Subcutaneous adipose tissue (tissue), 4 donors: ENCODE measurements around the gene AWAT2. TPM values are rescaled to one million over a fixed set of nuclear protein-coding genes. Genes with fewer than 3 reads are reported as not detected.

Source experiments
- CTCF ChIP-seq: fragments of 450-650 bp; IDR thresholded peaks from one replicate; pipeline ENCODE4 v1.5.1; 2016; ENCODE audit warnings: low read depth, mild to moderate bottlenecking, control low read depth, antibody characterized with exemption, moderate library complexity
- total RNA-seq, 4 donors: library from RNA; depleted of rRNA; stranded (reverse); fragments of >200 nt; gene quantifications; one replicate each; pipeline ENCODE4 v1.1.0, GENCODE V29; 2016

The AWAT2 gene
- total RNA-seq, 4 donors from 2014 or later, result 0.17 TPM; not detected in 3

GRCh38 chrX:70030301-70030767 lies 19.4 kb downstream of the AWAT2 start:
- TF ChIP-seq CTCF, result no peak

DNA sequence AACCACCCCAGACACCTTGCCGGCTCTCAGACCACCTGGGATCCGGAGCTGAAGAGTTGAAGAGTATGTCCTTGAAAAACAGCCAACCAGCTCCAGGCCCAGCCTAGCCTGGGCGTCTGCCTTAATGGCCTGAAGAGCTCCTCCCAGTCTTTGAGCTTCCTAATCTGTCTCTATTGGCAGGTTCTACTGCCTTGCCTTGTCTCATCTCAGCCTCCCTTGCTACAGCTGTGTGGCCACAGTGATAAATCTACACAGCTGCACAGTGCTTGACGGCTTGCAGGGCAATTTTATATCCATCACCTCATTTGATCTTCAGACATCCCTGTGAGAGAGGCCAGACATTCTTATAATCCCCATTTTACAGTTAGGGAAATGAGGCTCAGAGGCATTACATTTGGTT lies 19.9 kb downstream of the AWAT2 start:
- TF ChIP-seq CTCF, result no peak

DNA sequence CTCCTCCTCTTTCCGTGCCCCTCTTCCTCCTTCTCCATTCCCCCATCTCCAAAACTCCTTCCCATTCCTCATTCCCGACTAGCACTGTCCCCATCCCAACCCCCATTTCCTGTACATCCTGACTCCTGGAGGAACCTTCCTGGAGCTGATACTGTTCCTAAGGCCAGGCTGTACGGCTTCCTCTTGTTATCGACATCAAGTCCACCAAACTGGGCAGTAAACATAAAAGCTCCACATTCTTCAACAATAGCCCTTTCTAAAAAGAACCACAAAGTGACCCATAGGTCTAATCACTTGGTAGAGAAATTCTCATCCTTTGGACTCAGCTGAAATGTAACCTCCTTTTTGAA lies 22.9 kb downstream of the AWAT2 start:
- no peak for TF ChIP-seq CTCF

DNA sequence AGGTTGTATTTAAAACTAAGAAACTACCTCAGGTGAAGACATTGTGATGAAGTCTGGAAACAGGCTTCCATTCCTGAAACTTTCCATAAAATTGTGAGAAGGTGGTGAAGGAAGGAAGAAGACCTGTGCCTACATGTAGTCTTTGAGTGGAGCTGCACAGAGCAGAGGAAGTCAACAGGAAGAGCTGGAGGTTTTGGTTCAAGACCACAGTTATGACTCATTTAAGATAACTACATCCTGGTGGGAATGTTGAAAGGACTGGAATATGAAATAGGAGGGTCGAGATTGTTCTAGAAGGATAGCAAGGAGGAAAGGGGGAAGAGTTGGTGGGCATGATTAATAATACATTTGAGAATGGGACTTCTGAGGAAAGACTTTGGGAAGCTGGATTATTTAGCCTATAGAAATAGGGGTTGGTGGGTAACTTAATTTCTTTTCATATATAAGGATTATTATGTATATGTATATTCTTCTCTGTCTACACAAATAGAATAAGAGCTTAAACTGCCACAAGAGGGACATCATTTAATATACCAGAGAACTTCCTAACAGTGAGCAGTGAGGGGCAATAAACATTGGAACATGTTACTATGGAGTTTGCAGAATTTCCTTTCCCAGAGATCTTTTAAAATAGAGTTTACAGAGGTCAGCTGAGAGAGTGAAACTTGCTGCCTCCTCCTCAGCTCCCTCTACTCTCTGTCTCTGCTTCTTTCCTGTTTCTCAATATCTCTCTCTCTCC lies 23.5 kb downstream of the AWAT2 start:
- no peak for TF ChIP-seq CTCF

DNA sequence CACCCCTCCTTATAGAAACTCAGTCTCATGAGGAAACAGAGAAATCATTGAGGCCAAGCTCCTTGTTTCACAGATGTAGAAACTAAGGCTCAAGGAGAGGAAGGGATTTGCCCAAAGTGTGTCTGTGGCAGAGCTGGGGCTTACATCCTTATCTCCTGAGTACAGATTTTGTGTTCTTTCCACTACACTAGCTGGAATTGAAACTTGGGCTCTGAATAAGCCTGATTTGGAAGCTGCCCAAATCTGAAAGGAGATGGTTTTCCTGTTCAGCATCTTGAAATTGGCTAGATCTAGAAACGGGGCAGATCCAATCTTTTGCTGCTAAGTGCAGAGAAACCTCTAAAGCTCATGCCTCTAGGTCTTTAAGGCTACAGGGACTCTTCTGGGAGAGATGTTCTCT lies 24.3 kb downstream of the AWAT2 start:
- no peak for TF ChIP-seq CTCF

GRCh38 chrX:70022616-70023015 lies 27.1 kb downstream of the AWAT2 start:
- TF ChIP-seq CTCF, result no peak

DNA sequence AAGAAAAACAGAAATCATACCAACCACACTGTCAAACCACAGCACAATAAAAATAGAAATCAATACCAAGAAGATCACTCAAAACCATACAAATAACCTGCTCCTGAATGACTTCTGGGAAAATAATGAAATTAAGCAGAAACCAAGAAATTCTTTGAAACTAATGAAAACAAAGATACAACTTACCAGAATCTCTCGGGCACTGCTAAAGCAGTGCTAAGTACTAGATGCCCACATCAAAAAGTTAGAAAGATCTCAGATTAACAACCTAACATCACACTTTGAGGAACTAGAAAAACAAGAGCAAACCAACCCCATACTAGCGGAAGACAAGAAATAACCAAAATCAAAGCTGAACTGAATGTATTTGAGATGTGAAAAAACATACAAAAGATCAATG lies 33.2 kb downstream of the AWAT2 start:
- TF ChIP-seq CTCF, result no peak
